ENCODE data around the gene MRPL46.
"Not testable (repeated sequence)": the region's sequence is repeated elsewhere in the genome, so short reads cannot be mapped to it uniquely, and the experiment has no call there.

Gene MRPL46

GRCh38 chr15:88438181-88438580, 29.0 kb downstream of the MRPL46 start:
- DNase-seq = no peak

- not testable (repeated sequence) for DNase-seq
Observed at GRCh38 chr15:88434106-88434505, 33.1 kb downstream of the MRPL46 start.

GRCh38 chr15:88433046-88433685, 34.0 kb downstream of the MRPL46 start:
- no peak for DNase-seq

- no peak for DNase-seq
Observed at GRCh38 chr15:88431441-88431840, 35.7 kb downstream of the MRPL46 start.

- no peak for DNase-seq
Observed at GRCh38 chr15:88430051-88430450, 37.1 kb downstream of the MRPL46 start.

GRCh38 chr15:88428805-88429605, 38.2 kb downstream of the MRPL46 start:
- DNase-seq = no peak

GRCh38 chr15:88428053-88428452, 39.1 kb downstream of the MRPL46 start:
- no peak for DNase-seq

- no peak for DNase-seq
Observed at GRCh38 chr15:88426304-88426703, 40.9 kb downstream of the MRPL46 start.

GRCh38 chr15:88423331-88423730, 43.9 kb downstream of the MRPL46 start:
- no peak for DNase-seq

- no peak for DNase-seq
Observed at GRCh38 chr15:88419830-88420229, 47.4 kb downstream of the MRPL46 start.
